T-helper 9 cell (primary cell): ENCODE data around the gene OXNAD1.

ENCODE experiments used
- DNase-seq: peaks from one replicate; pipeline ENCODE4 v3.0.0-alpha.2; 2020
- total RNA-seq, 2 donors: gene quantifications; one replicate each; lab custom pipeline; 2026; lab: John Stamatoyannopoulos, UW

The OXNAD1 gene
- total RNA-seq = 139 to 169 reads per million in 2 donors

- DNase-seq = peak; percentile 99
Observed at GRCh38 chr3:16264708-16265454, at the start of gene OXNAD1, which contains the start of gene DPH3. Gene OXNAD1, plus strand, starts transcription at chr3:16265212. Its CDS starts 5,741 bp downstream, at chr3:16270953. Gene DPH3, minus strand, starts transcription at chr3:16264943. Its CDS starts 67 bp downstream, at chr3:16264876.

GRCh38 chr3:16216373-16216935 lies 48.6 kb upstream of the OXNAD1 start:
- no peak for DNase-seq

- DNase-seq = no peak
Observed at GRCh38 chr3:16219777-16220176, 45.2 kb upstream of the OXNAD1 start.

- DNase-seq = no peak
Observed at GRCh38 chr3:16221990-16222389, 43.0 kb upstream of the OXNAD1 start.

GRCh38 chr3:16222547-16222946 lies 42.5 kb upstream of the OXNAD1 start:
- no peak for DNase-seq

GRCh38 chr3:16224325-16224724 lies 40.7 kb upstream of the OXNAD1 start:
- no peak for DNase-seq

- DNase-seq = no peak
Observed at GRCh38 chr3:16227566-16227965, 37.4 kb upstream of the OXNAD1 start.

- no peak for DNase-seq
Observed at GRCh38 chr3:16229681-16230080, 35.3 kb upstream of the OXNAD1 start.

GRCh38 chr3:16231983-16232382 lies 33.0 kb upstream of the OXNAD1 start:
- no peak for DNase-seq

GRCh38 chr3:16233806-16234205 lies 31.2 kb upstream of the OXNAD1 start:
- DNase-seq = no peak

- DNase-seq = no peak
Observed at GRCh38 chr3:16234281-16234680, 30.7 kb upstream of the OXNAD1 start.

- DNase-seq = no peak
Observed at GRCh38 chr3:16236030-16236639, 28.9 kb upstream of the OXNAD1 start.

GRCh38 chr3:16236856-16237393 lies 28.1 kb upstream of the OXNAD1 start:
- no peak for DNase-seq

- no peak for DNase-seq
Observed at GRCh38 chr3:16239086-16239770, 25.8 kb upstream of the OXNAD1 start.

- no peak for DNase-seq
Observed at GRCh38 chr3:16239780-16240179, 25.2 kb upstream of the OXNAD1 start.

- DNase-seq = no peak
Observed at GRCh38 chr3:16240229-16241023, 24.6 kb upstream of the OXNAD1 start.

- DNase-seq = no peak
Observed at GRCh38 chr3:16241225-16241624, 23.8 kb upstream of the OXNAD1 start.

GRCh38 chr3:16242177-16242576 lies 22.8 kb upstream of the OXNAD1 start:
- no peak for DNase-seq

GRCh38 chr3:16243706-16244490 lies 21.1 kb upstream of the OXNAD1 start:
- DNase-seq = no peak

- DNase-seq = no peak
Observed at GRCh38 chr3:16245609-16246008, 19.4 kb upstream of the OXNAD1 start.
